Neural cell (in vitro differentiated cells): ENCODE measurements around the gene TEKT2.

Source experiments
- EZH2 ChIP-seq: fragments of 200-600, 300-800 bp; shearing (Covaris generic), sonication (generic); IDR thresholded peaks from 2 replicates; pipeline ENCODE4 v1.6.1; 2014; ENCODE audit warnings: antibody characterized with exemption, low read length, borderline replicate concordance, mild to moderate bottlenecking; ENCODE audit not compliant: insufficient read depth, poor library complexity, severe bottlenecking
- POLR2AphosphoS5 ChIP-seq: IDR thresholded peaks from 2 replicates; pipeline ENCODE4 v1.6.1; 2012
- RAD21 ChIP-seq: fragments of 450-650 bp; conservative IDR thresholded peaks from 2 replicates; pipeline ENCODE4 v1.6.1; 2014; ENCODE audit warnings: antibody characterized with exemption, mild to moderate bottlenecking, moderate library complexity
- TAF1 ChIP-seq: IDR thresholded peaks from 2 replicates; pipeline ENCODE4 v1.6.1; 2012; ENCODE audit warnings: low read depth
- TF ChIP-seq, protein P1 (sequence below): fragments of 450-650 bp; IDR thresholded peaks from 2 replicates; pipeline ENCODE4 v1.5.1; 2014; ENCODE audit warnings: antibody characterized with exemption, mild to moderate bottlenecking, moderate library complexity; ENCODE audit not compliant: poor library complexity, severe bottlenecking

DNA sequence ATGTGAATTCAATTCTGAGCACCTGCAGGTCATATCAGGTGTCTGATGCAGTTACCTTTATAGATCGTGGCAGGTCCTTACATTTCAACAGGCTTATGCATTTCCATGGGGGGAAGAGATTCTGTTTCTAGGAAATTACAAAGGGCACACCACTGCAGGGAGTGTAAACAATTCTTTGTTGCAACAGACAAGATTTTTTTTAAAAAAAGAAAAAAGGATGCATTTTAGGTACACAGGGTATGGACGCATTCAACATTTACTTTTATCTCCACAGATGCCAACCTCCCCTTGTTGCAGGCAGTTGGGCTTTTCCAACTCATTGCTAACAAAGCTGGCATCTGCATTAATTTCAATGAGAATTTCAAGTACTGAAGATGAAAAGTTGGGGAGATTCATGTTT, 13.5 kb upstream of the TEKT2 start:
- TF ChIP-seq, protein P1, sequence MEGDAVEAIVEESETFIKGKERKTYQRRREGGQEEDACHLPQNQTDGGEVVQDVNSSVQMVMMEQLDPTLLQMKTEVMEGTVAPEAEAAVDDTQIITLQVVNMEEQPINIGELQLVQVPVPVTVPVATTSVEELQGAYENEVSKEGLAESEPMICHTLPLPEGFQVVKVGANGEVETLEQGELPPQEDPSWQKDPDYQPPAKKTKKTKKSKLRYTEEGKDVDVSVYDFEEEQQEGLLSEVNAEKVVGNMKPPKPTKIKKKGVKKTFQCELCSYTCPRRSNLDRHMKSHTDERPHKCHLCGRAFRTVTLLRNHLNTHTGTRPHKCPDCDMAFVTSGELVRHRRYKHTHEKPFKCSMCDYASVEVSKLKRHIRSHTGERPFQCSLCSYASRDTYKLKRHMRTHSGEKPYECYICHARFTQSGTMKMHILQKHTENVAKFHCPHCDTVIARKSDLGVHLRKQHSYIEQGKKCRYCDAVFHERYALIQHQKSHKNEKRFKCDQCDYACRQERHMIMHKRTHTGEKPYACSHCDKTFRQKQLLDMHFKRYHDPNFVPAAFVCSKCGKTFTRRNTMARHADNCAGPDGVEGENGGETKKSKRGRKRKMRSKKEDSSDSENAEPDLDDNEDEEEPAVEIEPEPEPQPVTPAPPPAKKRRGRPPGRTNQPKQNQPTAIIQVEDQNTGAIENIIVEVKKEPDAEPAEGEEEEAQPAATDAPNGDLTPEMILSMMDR: no peak
- no peak for TF ChIP-seq TAF1
- TF ChIP-seq POLR2AphosphoS5: no peak
- TF ChIP-seq EZH2: no peak
- TF ChIP-seq RAD21: no peak
